ENCODE data around the gene STX1B.
"Not testable (repeated sequence)": the region's sequence is repeated elsewhere in the genome, so short reads cannot be mapped to it uniquely, and the experiment has no call there.

Gene STX1B

DNA sequence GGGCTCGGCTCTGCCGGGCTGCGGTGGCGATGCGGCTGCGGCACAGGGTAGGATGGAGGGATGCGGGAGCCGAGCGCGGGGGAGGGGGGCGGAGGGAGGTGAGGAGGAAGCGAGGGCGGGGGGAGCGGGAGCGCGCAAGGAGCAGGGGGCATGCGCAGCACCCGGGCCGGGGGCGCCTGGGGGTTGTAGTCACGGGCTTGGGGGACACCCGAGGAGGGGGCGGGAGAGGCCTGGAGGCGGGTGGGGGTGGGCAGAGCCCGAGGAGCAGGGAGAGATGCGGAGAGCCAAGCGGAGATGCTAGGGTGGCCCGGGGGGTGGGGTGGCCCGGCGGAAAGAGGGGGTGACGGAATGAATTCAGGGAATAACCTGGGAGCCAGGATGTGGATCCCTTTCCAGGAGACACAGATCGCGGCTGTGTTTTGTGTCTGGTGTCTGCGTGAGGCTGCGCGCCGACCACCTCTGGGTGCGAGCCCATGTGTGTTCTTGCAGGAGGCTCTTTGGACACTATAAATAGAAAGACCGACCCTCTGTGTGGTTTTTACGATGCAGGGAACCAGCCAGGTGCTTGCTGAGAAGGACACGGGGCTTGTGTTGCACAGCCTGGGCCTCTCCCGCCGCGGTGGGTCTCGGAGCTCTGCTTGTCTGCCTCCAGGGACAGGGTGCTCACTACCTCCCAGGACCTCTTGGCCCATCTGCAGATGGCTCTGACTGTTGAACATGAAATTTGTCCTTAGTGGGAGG is at the start of gene STX1B:
STX1B (minus strand) TSS at position 54 of the 741 bp plus-strand sequence. CDS start 242 bp downstream, outside the sequence.
- peak; percentile 29 for DNase-seq (ENCODE audit: low read depth)

DNA sequence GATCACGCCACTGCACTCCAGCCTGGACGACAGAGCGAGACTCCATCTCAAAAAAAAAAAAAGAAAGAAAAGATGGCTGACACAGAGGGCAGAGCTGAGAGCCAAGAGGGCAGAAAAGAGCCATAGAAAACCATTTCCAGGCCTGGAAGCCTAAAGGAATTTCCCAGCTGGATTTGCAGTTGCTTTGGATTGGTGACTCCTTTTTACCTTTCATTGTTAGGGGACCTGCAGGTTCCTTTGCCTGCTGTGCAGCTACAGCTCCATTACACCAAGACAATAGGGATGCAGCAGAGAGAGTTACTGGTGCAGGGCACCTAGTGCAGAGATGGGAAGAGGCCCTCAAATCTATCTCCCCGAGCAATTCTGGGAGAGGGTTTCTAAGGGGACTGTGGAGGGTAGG is 45.2 kb upstream of the STX1B start:
- DNase-seq (ENCODE audit: low read depth) = no peak

DNA sequence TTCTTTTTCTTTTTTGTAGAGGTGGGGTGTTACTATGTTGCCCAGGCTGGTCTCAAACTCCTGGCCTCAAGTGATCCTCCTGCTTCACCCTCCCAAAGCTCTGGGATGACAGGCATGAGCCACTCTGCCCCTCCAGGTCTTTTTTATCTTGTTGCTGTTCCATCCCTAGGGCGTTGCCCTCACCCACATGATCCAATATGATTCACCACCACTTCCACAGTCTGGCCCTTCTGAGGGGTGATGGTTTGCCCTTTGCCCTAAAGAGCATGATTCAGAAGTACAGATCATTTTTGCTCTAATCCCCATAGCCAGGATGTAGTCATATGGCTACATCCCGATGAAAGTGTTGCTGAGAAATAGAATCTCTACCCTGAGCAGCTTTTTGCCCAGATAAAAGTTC is 41.7 kb upstream of the STX1B start:
- DNase-seq (ENCODE audit: low read depth) = no peak

DNA sequence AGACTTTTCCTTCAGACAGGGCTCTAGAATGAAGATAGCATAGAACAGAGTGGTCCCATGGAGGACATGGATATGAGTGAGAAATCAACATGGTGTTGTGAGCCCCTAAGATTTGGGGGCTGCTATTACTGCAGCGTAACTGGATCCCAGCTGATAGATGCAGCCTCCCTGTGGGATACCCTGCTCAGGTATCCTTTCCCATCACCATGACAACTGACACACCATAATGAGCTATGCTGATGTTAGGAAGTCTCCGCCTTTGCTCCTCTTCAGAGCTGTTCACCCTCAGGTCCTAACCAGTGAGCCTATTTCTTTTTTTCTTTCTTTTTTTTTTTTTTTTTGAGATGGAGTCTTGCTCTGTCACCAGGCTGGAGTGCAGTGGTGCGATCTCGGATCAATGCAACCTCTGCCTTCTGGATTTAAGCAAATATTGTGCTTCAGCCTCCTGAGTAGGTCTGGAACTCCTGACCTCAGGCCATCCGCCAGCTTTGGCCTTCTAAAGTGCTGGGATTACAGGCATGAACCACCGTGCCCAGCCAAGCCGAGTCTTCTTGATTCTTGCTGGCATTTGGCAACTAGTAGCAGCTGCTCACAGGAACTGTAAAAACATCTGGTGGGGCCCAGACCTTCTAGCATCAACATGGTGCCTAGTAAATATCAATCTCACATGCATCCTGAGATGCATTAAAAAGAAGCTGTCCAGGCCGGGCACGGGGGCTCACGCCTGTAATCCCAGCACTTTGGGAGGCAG is 40.0 kb upstream of the STX1B start:
- no peak for DNase-seq (ENCODE audit: low read depth)

DNA sequence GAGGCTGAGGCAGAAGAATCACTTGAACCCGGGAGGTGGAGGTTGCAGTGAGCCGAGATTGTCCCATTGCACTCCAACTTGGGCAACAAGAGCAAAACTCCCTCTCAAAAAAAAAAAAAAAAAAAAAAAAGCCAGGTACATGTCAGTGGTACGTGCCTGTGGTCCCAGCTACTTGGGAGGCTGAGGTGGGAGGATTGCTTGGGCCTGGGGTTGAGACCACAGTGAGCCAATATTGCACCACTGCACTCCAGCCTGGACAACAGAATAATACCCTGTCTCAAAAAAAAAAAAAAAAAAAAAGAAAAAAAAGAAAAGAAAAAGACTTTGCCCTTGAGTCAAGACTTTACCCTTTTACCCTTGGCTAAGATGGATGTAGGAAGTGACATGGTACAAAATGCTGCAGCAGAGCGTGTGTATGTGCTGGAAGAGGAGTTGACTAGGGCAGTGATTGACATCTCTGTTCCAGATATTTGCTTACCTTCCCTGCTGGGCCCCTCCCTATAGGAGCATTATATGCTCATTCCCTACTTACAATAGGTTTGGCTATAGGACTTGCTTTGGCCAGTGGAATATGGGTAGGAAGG is 33.6 kb upstream of the STX1B start:
- DNase-seq (ENCODE audit: low read depth) = no peak

GRCh38 chr16:31043352-31043751 is 32.9 kb upstream of the STX1B start:
- no peak for DNase-seq (ENCODE audit: low read depth)

GRCh38 chr16:31042866-31043265 is 32.4 kb upstream of the STX1B start:
- no peak for DNase-seq (ENCODE audit: low read depth)

GRCh38 chr16:31038993-31039392 is 28.6 kb upstream of the STX1B start:
- no peak for DNase-seq (ENCODE audit: low read depth)

DNA sequence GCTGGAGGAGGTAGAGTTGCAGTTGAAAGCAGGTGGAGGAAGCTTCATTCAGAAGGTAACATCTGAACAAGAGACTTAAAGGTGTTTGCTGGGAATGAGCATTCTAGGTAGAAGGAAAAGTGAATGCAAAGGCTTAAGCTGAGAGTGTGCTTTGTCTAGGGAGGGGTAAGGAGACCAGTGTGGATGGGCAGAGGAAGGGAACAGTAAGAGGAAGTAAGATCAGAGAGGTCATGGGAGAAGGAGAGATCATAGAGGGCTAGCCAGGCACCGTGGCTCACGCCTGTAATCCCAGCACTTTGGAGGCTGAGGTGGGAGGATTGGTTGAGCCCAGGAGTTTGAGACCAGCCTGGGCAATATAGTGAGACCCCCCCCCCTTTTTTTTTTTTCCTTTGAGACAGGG is 26.3 kb upstream of the STX1B start:
- no peak for DNase-seq (ENCODE audit: low read depth)

- peak; percentile 84 for DNase-seq (ENCODE audit: low read depth)
These were observed 23.5 kb upstream of the STX1B start for GRCh38 chr16:31033709-31034492.

- peak; percentile 96 for DNase-seq (ENCODE audit: low read depth)
These were observed 22.6 kb upstream of the STX1B start, which contains the start of gene STX4 for GRCh38 chr16:31032736-31033708. Gene STX4, plus strand, starts transcription at chr16:31033558. Its CDS starts 248 bp downstream, at chr16:31033806.

- no peak for DNase-seq (ENCODE audit: low read depth)
These were observed 20.8 kb upstream of the STX1B start for GRCh38 chr16:31031276-31031675.

GRCh38 chr16:31029272-31029671 is 18.8 kb upstream of the STX1B start:
- no peak for DNase-seq (ENCODE audit: low read depth)

DNA sequence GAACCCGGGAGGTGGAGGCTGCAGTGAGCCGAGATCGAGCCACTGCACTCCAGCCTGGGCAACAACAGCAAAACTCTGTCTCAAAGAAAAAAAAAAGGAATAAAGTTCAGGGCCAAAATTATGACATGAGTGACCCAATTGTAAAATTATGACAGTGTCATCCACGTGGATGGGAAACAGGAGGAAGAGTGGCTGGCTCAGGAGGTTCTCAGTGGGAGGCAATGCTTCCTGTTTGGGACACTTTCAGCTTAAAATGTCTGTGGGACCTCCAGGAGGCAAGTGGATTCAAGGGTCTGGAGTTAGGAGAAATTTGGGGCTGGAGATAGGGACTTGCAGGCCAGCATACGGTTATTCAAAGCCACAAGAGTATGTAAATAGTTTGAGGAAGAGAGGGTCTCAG is 14.9 kb upstream of the STX1B start:
- DNase-seq (ENCODE audit: low read depth) = no peak

DNA sequence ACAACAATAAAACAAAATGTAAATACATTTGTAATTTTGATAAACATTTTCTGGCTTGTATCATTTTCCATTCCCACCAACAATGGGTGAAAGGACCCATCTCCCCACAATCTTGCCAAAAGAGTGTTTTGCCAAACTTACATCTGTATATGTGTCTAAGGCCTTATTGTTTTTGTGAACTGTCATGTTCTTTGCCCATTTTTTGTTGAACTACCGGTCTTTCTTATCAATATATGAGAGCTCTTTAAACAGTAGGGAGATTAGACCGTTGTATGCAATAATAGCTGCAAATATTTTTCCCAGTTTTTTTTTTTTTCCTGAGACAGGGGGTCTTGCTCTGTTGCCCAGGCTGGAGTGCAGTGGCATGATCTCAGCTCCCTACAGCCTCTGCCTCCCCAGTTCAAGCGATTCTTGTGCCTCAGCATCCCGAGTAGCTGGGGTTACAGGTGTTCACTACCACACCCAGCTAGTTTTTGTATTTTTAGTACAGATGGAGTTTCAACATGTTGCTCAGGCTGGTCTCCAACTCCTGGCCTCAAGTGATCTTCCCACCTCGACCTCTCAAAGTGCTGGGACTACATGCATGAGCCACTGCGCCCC is 13.3 kb upstream of the STX1B start:
- no peak for DNase-seq (ENCODE audit: low read depth)

DNA sequence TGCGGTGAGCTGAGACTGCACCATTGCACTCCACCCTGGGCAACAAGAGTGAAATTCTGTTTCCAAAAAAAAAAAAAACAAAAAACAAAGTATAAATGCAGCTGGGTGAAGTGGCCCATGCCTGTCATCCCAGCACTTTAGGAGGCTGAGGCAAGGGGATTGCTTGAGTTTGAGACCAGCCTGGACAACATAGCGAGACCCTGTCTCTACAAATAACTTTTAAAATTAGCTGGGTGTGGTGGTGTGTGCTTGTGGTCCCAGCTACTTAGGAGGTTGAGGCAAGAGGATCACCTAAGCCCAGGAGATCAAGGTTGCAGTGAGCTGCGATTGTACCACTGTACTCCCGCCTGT is 12.8 kb upstream of the STX1B start:
- DNase-seq (ENCODE audit: low read depth) = no peak

DNA sequence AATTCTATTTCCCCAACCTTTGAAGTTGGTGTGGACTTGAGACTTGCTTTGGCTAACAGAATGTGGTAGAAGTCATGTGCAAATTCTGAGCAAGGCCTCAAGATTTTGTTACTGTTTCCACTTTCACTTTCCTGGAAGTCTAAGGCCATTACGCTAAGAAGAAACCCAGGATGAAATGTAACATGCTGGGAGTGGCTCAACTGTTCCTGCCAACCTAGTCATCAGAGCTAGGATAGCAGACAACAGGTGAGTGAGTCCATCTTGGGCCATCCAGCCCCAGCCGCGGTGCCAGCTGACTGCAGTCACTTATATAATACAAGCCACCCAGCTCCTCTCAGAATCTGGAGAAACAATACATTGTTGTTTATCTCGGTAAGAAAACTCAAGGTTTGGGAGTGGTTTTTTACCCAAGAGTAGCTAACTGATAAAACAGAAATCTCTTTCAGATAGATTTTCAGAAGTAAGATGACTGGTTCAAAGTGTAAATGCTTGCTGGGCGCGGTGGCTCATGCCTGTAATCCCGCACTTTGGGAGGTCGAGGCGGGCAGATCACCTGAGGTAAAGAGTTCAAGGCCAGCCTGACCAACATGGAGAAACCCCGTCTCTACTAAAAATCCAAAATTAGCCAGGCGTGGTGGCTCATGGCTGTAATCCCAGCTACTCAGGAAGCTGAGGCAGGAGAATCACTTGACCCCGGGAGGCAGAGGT is 12.3 kb upstream of the STX1B start:
- no peak for DNase-seq (ENCODE audit: low read depth)

- no peak for DNase-seq (ENCODE audit: low read depth)
These were observed 10.1 kb upstream of the STX1B start for GRCh38 chr16:31020536-31020935.

DNA sequence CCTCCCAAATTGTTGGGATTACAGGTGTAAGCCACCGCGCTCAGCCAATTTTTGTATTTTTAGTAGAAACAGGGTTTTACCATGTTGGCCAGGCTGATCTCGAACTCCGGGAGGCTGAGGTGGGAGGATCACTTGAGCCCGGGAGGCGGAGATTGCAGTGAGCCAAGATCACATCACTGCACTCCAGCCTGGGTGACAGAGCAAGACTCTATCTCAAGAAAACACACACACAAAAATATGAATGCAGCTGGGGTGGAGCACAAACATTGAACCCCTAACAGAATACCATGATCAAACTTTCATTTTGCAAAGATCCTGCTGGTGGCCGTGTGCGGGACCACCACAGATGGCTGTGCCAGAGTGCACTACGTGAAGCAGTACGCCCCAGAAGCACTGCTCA is 7.3 kb upstream of the STX1B start:
- not testable (repeated sequence) for DNase-seq (ENCODE audit: low read depth)

DNA sequence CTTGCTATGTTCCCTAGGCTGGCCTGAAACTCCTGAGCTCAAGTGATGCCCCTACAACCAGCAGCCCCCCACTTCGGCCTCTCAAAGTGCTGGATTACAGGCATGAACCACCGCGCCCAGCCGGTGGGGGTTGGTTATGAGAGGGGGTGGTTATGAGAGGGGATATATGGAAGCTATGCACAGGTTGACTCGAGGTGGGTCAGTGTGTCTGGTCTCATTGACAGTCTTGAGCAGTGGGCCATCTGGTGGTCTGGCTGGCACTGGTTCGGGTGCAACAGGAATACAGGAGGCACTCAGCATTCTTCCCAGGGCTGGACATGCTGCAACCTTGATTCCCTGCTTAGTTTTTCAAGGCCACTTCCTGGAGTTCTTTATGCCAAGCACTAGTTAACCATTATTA is 5.6 kb upstream of the STX1B start:
- no peak for DNase-seq (ENCODE audit: low read depth)

Measured in activated T-helper 9 cell treated with anti-CD3 and anti-CD28 coated beads, Interleukin-2, amount 50 U/mL, for 16 hours (primary cell).